GM18499 (cell line): ENCODE results near the gene RNF26.

Experiments used
- ATAC-seq: cut with Tn5 transposase; IDR thresholded peaks from one replicate; pipeline ENCODE4 v1.9.1; 2021; ENCODE audit warnings: moderate number of reproducible peaks; ENCODE audit not compliant: insufficient read depth, unreplicated experiment

Gene RNF26

DNA sequence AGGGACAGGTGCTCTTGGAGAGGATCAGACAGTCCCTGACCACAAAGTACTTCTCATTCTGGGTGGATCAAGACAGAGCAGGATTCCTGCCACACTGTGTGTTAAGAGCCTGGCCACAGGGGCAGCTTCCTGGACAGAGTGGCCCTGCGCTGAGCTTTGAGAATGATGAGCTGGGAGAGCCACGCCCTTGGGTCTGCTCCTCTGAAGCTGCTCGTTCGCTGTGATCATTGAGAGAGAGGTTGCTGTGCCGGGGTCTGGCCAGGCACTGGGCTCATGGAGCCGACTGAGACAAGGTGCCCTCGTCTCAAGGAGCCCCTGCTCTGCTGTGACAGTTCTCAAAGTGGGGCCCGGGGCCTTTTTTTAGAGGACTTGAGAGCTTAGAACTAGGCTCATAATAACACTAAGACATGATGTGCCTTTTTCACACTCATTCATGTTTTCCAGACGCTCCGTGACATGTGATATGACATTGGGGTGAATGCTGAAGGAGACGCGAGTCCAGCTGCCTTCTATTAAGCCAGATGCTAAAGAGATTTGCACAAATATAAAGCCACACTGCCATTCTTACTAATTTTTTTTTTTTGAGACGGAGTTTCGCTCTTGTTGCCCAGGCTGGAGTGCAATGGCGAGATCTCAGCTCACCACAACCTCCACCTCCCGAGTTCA lies 13.7 kb downstream of the RNF26 start:
- no peak for ATAC-seq

DNA sequence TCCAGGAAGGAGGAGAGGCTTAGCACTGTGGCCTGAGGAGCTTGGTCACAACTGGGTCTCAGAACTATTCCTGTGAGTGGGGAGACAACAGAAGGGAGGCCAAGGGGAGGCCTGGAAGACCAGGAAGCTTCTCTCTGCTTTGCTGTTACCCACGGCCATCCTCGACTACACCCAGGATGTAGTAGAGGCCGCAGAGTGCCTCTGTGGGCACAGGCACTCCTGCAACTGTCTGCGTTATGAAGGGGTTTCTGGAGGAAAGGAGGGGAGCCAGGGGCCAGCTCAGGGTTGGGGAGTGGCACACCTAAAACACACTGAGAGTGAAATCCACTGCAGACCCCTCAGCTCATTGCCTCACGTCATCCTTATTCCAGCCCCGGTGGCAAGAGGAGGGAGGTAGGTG lies 16.0 kb downstream of the RNF26 start:
- ATAC-seq, result no peak

DNA sequence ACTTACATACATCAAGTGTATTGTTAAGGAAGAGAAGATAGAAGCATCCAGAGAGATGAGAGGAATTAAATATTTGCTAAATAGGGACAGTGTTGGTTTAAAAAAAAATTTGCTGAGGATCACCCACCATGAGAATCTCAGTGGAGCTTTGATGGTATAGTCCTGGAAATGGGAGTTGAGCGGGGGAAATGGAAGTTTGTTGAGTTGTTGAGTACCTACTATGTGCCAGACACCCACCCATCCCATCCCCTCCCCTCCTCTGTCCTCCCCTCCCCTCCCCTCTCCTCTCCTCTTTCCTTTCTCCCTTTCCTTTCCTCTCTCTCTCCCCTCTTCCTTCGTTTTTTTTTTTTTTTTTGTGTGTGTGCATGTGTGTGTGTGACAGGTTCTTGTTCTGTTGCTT lies 16.9 kb downstream of the RNF26 start:
- no peak for ATAC-seq

DNA sequence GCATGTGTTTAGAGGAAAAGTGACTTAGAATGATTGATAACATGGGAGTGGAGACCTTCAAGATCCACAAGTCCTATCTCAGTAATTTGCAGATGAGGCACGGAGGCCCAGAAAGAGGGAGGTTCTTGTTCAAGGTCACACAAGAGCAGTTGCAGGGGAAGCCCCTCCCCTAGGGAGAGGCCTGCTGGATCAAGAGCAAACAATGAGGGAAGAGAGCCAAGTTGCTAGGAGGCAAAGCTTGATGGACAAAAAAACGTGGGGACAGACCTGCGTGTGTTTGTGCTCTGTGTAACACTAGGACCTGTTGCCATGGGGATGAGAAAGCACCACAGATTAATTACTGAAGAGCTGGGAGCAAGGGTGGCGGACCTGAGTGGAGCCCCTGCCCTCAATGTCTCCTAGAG lies 18.5 kb downstream of the RNF26 start:
- no peak for ATAC-seq

DNA sequence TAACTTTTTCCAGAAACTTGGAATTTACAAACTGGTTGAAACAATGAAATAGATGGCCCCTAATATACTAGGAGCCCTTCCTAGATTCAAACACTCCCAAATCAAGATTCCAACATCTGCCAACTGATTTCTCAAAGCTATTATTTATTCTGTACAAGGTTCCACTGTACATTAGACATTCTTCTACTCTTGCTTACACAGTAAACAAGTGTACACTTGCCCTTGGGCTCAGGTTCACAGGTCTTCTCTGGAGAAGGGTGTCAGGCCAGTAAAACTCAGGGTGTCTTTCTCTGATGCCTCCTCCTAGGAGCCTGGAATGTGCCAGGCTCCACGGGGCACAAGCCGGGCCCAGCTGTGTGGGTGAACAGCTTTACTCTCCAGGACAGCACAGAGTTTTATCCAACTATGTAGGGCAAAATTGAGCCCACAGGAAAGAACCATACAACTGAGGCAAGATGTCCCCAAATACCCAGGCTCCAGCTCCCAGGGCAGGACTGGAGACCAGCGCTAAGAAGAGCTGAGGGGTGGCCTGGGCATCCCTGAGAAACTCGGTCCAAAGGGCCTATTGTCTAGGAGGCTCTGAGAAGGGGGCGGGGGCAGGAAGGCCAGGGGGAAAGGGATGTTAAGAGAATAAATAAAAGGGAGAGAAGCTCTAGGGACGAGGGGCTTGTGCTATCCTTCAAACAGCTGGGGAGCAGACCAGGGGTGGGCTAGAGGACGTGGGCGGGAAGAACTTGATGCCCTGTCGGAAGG lies 20.9 kb downstream of the RNF26 start:
- ATAC-seq, result no peak

DNA sequence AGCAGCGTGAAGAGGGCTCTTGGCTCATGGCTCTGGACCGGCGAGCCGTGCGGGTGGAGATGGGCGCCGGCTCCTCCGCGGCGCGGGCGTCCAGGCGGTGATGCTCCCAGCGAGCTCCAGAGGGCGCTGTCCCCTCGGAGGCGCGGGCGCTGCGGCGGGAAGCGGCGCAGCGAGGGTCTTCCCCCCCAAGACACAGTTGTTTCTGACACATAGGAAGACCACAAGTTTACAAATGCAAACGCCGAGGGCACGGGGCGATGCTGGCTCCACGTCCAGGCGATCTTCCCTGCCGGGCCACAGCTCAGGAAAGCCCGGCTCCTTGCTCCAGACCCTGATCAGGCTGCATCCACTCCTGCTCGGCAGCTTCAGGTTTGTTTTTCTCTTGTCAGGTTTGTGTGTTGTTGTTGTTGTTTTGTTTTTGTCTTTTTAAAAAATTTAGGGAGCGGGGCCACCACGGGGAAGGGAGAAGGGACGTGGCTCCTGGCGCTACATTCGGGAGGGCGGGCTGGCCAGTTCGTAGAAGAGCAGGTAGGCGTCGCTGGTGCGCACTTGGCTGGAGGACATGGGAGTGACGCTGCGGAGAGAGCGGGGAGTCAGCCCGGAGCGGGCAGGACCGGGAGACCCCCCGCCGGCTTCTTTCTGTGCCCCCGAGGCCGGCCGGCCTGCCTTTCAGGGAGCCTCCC lies 22.2 kb downstream of the RNF26 start:
- no peak for ATAC-seq

DNA sequence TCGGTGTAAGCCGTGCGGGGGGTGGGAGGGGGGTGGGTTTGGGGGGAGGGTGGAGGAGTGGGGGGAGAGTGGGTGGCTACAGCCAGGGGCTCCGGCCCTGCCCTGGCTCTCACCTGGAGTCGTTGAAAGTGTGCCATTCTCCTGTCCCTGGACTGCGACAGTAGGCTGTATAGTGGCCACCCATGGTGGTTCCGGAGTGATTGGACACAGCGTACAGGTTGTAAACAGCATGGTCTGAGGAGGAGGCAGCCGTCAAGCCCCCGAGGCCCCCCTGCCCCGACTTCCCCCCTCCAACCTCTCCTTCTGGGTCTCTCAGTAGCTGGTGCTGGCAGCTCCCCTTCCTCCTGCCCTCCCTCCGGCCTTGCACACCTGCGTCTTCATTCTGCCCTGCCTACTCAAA lies 22.7 kb downstream of the RNF26 start:
- ATAC-seq, result no peak

DNA sequence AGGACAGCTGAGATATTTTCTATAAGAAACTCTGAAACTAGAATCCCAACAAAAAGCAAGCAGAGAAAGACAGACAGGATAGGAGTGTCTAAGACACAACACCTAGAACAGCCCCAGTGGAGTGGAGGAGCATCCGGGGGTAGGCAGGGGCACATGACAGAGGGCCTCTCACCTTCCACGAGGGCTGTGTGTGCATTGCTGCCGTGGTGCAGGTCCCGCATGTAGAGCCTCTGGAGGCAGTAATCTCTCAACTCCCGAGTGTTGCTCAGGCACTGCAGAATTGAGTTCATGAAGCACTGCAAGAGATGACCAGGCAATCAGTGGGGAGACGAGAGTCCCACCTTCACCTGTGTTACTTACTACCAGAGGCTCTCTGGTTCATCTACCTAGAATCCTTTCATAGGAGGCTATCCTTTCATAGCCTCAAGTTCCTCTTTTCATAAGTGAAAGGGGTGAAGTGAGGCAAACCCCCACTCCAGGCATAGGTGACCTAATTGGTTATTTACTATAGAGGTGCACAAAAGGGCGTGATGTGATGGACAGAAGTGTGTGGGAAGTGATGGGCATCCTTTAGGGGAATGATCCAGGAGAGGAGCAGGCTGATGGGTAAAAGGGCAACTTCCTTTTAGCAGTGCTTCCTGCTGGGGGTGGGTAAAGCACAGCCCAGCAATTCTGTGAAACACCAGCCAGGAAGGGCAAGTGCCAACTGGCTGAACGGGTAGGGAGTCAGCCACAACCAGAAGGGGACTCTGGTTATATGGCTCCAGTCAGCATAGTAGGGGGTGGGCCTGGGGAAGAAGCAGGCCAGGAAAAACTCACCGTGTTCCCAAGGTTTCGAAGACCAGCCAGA lies 25.3 kb downstream of the RNF26 start:
- no peak for ATAC-seq

DNA sequence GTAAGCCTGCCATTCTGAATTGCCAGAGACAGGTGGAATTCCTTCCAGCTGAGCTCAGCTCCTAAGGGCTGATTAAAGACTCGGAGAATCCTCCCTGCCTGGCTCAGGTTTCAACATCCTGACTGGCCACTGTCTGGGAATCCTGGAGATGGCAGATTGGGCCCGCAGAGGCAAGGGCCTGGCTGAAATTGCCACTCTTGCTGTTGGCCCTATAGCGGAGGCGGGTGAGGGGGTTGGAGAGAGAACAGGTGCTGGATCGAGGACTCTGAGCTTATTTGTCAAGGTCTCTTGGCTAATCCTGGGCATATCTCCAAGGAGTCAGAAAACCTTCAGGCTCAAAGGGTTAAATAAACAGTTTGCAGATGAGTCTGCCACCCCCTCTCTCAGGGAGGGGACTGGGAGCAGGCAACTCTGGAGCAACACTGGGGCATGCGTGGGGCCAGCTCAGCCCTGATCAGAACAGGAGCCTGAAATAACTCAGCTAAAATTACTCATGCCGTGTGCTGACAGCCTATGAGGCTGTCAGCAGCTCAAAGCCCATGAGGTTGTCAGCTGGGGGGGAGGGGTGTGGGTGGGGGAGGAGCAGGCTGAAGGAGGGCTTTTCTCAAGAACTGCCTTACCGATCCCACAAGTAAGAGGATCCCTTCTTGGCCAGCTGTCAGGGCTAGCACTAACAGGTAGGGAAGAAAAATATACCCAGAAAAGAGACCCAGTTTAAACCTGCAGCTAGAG lies 26.9 kb downstream of the RNF26 start:
- no peak for ATAC-seq

DNA sequence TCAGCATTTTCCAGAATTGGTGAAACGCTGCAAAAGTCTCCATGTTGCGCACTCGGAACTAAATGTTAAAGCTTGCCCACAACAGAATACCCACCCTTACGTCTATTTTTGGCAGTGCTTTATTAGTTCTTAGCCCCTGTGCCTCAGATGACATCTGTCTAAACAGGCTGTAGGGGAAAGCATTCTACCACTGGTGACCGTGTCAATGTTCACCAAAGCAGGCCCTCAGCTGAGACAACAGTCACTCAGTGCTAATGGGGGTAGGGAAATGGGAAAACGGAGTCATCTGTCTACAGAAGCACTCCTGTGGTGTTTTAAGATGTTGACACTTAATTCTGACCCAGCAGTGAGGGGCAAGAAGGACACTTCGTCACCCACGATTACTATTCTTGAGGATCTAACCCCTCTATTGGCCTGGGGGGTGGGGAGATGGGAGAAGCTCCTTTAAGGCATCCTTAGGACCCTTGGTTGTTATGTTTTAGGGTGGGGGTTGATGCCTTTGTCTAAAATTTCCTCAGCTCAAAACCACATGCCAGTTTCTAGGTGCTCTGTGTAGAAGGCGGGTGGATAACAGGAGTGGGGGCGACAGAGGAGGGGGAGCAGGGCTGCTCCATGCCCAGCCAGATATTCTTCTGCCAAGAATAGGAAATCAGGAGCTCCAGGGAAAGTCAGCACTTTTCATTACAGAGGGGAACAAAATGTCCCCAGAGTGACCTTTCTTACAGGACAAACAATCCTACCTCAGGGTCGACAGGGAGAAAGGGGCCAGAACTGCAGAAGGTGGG lies 27.8 kb downstream of the RNF26 start:
- ATAC-seq, result no peak

DNA sequence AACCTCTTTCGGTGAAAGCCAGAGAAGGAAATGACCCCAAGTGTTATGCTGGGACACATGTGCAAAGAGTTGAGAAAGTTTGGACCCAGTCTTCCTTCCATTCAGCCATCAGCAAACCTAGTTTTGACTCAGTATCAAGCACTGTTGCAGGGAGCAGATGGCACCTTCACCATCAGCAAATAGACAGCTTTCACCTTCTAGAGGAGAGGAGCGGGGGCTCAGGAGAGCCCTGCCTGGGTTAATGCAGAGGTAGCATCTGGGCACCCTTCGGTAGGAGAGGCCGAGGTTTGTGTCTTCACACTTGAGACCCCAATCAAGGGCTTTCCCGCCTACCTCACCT lies 28.4 kb downstream of the RNF26 start:
- ATAC-seq, result no peak

DNA sequence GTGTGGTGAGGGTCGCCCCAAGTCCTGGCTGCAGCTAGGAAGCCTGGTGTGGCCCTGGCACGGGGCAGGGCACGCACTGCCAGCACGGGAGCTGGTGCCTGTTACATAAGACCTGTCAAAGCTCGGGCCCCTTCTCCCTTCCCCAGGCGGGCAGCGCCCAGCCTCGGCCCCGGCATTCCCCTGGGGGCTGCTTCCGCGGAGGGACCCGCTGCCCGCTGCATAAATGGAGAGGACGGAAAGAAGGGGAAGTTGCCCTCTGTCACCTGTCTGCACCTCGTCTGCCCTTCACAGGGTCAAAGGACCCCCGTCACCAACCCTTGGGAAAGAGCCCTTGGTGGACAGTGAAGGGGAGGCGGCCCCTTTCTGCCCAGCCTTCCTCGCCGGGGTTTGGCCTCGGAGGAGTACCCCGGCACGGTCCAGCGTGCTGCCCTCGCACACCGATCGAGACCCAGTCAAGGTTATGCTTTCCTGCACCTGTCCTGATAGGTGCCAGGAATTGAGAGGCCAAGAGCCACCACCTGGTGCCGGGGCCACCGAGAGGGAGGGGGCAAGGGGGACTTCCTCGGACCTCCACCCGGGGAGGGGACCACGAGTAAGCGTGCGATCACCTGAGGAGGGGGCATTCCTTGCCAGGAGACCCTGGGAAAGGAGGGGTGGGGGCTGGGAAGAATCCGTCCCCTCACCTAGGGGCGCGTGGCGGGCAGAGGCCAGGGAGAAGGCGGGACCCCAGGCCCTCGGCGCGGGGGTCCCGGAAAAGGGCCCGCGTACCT lies 28.9 kb downstream of the RNF26 start:
- no peak for ATAC-seq

DNA sequence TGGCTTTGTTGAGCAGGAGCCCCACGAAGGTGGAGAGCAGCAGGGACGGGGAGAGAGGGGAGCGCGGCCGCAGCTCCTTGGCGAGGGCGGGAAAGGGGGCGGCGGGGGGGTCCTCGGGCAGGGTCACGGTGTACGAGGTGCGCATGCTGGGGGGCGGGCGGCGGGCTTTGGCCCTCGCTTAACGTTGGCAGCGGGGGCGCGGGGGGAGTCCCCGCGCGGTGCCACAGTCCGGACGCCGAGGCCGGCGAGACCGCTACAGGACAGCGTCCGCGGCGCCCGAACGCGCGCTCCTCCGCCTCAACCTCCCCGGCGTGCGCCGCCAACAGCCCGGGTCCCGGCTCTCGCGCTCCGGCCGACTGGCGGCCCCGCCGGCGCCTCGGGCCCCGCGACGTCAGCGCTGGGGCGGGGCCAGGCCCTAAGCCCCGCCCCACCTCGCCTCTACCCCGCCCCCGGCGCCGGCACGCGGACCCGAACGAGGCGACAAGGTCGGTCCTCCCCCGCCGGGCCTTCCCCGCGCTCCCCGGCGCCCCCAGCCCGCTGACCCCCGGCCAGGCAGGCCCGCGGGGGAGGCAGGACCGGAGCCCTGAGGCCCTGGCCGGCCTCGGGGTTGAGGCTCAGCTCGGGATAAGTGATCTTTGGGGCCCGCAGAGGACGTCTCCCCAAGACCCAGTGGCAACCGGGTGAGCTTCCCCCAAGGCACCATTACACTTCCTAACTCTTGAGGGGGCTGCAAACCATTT lies 29.7 kb downstream of the RNF26 start:
- ATAC-seq, result no peak

DNA sequence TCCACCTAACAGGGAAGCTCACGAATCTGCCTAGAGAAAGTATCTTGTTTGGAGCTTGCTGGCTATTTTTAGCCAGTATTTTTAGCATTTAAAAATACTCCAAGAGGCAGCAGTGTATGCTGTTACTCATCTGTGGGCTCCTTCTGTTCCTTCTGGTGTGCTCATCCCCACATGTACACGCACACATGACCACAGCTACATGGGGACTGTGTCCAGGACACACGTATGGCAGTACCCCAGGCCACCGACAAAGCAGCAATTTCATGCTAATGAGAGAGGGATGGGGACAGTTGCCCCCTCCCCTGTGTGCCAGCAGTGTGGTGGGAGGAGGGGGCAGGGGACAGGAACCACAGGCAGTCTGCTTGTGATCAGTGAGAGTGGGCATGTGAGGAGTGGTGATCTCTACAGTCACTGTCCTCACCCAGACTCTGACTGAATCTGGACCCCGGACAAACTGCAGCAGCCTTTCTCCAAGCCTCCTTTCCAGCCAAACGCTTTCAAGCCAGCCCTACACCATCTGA lies 30.8 kb downstream of the RNF26 start:
- no peak for ATAC-seq

DNA sequence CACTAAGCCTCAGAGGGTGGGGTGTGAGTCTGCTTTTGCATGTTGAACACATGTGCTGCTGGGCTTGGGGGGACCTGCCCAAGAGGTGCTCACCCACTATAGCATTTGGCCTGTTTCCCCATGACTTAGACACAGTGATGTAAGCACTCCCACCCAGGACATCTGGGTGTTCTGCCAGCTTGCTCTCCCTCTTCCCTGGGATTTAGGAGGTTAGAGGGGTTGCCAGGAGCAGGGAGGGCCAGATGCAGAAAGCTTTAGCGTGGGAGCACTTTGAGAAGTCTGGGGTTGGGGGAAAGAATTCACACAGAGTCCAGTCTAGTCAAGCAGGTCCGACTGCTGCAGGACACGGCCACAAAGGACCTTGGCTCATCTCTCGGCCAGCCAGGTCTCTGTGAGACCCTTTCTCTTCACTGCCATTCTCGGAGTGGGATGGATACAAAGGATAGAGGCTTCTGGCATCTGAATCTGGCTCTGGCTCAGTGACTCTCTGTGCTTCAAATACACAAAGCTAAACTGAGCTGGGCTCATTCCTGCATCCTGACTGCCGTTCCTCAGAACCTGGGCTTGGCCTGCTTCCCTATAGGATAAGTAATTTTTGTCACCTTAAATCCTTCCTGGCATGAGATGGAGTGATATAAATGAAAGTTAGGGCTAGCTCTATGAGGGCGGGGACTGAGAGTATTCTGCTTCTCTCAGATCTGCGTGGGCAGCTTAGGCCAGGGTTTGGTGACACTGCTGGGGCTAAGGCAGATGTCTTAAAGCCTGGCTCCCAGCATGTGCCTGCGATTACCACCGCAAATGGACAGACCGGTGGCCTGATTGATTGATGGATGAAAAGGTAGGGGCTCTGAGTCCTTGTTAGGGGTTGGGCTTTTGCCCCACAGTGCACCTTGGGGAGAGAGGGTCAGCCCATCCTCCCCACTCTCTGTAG lies 32.6 kb downstream of the RNF26 start:
- no peak for ATAC-seq

DNA sequence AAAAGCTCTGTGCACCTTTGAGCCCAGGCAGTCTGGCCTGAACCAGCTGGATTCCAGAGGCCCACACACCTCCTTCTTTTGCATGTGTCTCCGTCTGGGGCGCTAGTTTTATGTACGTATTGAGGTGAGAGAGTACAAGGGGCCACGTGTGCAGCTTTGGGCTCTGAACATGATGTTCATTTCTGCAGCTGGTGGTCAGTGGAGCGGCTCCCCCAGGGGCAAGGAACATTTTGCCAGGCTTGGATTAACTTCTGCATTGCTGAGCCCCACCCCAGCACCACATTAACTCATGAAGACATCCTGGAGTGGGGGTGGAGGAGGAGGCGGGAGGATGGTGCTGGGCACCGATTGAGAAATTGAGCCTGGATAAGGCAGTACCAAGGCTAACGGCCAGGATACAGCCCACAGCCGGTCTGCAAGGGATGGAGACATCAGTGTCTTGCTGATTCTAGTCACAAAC lies 33.4 kb downstream of the RNF26 start:
- no peak for ATAC-seq
